ENCODE results near the gene ATG7.

- TF ChIP-seq CTCF (optimal IDR thresholded peaks at IDR 0.05 in 1 of 3, IDR thresholded peaks at IDR 0.05 in 1 of 3, conservative IDR thresholded peaks at IDR 0.05 in 1 of 3; ENCODE audit: extremely low read depth in 1 of 3, insufficient read depth in 2 of 3, low read length in 3 of 3) (no peak), EZH2 (IDR thresholded peaks at IDR 0.05; ENCODE audit: low read length) (no peak)
Observed at GRCh38 chr3:11422291-11422690, 150.1 kb downstream of the ATG7 start.

Data from keratinocyte (primary cell).